Jurkat, Clone E6-1 (cell line): ENCODE data around the gene EEF1A2.
"Not testable (repeated sequence)": the region's sequence is repeated elsewhere in the genome, so short reads cannot be mapped to it uniquely, and the experiment has no call there.

Experiments used
- DNase-seq: peaks from one replicate; pipeline ENCODE4 v3.0.0-alpha.2; 2011; ENCODE audit warnings: low read depth, low spot score
- H3K4me3 ChIP-seq: 2 replicates; pipeline ENCODE4 v1.5.1; 2011; ENCODE audit warnings: mild to moderate bottlenecking, low read length, control low read depth, moderate library complexity

The EEF1A2 gene

GRCh38 chr20:63492982-63493381, 5.9 kb downstream of the EEF1A2 start:
- no peak overlapping the region for H3K4me3 ChIP-seq
- no peak for DNase-seq

- DNase-seq, result no peak
- no peak overlapping the region for H3K4me3 ChIP-seq
Measured at GRCh38 chr20:63492518-63492917, 6.4 kb downstream of the EEF1A2 start.

GRCh38 chr20:63491635-63492230, 7.2 kb downstream of the EEF1A2 start:
- DNase-seq, result no peak
- no peak overlapping the region for H3K4me3 ChIP-seq

GRCh38 chr20:63491078-63491477, 7.8 kb downstream of the EEF1A2 start:
- no peak overlapping the region for H3K4me3 ChIP-seq
- DNase-seq, result no peak

GRCh38 chr20:63490416-63490815, 8.5 kb downstream of the EEF1A2 start:
- no peak overlapping the region for H3K4me3 ChIP-seq
- no peak for DNase-seq

- no peak for DNase-seq
- no peak overlapping the region for H3K4me3 ChIP-seq
Measured at GRCh38 chr20:63488315-63489251, 10.3 kb downstream of the EEF1A2 start.

- DNase-seq, result no peak
- no peak overlapping the region for H3K4me3 ChIP-seq
Measured at GRCh38 chr20:63487781-63488241, 11.1 kb downstream of the EEF1A2 start.

- DNase-seq, result no peak
- H3K4me3 ChIP-seq, result no peak overlapping the region
Measured at GRCh38 chr20:63487116-63487764, 11.6 kb downstream of the EEF1A2 start.

GRCh38 chr20:63486300-63486855, 12.5 kb downstream of the EEF1A2 start:
- no peak overlapping the region for H3K4me3 ChIP-seq
- no peak for DNase-seq

- no peak overlapping the region for H3K4me3 ChIP-seq
- no peak for DNase-seq
Measured at GRCh38 chr20:63484651-63485403, 14.1 kb downstream of the EEF1A2 start.

- DNase-seq, result no peak
- no peak overlapping the region for H3K4me3 ChIP-seq
Measured at GRCh38 chr20:63484236-63484635, 14.6 kb downstream of the EEF1A2 start.

- no peak for DNase-seq
Measured at GRCh38 chr20:63483834-63484233, 15.0 kb downstream of the EEF1A2 start.

GRCh38 chr20:63482021-63482587, 16.8 kb downstream of the EEF1A2 start:
- no peak for DNase-seq
- no peak overlapping the region for H3K4me3 ChIP-seq

More at GRCh38 chr20:63483834-63484233, 15.0 kb downstream of the EEF1A2 start:
- no peak overlapping the region for H3K4me3 ChIP-seq

GRCh38 chr20:63481503-63481902, 17.4 kb downstream of the EEF1A2 start:
- H3K4me3 ChIP-seq, result no peak overlapping the region
- DNase-seq, result no peak

GRCh38 chr20:63479695-63480419, 19.0 kb downstream of the EEF1A2 start:
- DNase-seq, result not testable (repeated sequence)

GRCh38 chr20:63478346-63479302, 20.3 kb downstream of the EEF1A2 start:
- DNase-seq, result no peak

More at GRCh38 chr20:63479695-63480419, 19.0 kb downstream of the EEF1A2 start:
- H3K4me3 ChIP-seq, result not testable (repeated sequence)

GRCh38 chr20:63477944-63478343, 20.9 kb downstream of the EEF1A2 start:
- DNase-seq, result no peak
- no peak overlapping the region for H3K4me3 ChIP-seq

More at GRCh38 chr20:63478346-63479302, 20.3 kb downstream of the EEF1A2 start:
- H3K4me3 ChIP-seq, result no peak overlapping the region
